Fibroblast of lung (primary cell): ENCODE results near the gene NHSL1. TPM values are rescaled to one million over a fixed set of nuclear protein-coding genes. Genes with fewer than 3 reads are reported as not detected.

Source experiments
- DNase-seq, 2 donors: peaks; one replicate each; pipeline versions ENCODE4 v3.0.0 to v3.0.0-alpha.2; 2010; ENCODE audit warnings: low read depth in 2 of 2
- H2AFZ ChIP-seq: 2 replicates; pipeline ENCODE4 v1.5.1; 2012; ENCODE audit warnings: low read length, control low read depth, inconsistent platforms
- H3K27ac ChIP-seq: 2 replicates; pipeline ENCODE4 v1.5.1; 2011; ENCODE audit warnings: low read length, control low read depth; ENCODE audit not compliant: insufficient read depth
- H3K27me3 ChIP-seq: 2 replicates; pipeline ENCODE4 v1.5.1; 2011; ENCODE audit warnings: mild to moderate bottlenecking, low read length; ENCODE audit not compliant: control insufficient read depth, insufficient read depth
- H3K36me3 ChIP-seq: 2 replicates; pipeline ENCODE4 v1.5.1; 2011; ENCODE audit warnings: low read length; ENCODE audit not compliant: control insufficient read depth, insufficient read depth
- H3K4me1 ChIP-seq: 2 replicates; pipeline ENCODE4 v1.5.1; 2011; ENCODE audit warnings: low read length; ENCODE audit not compliant: control insufficient read depth, insufficient read depth; ENCODE audit errors: extremely low read depth
- H3K4me2 ChIP-seq: 2 replicates; pipeline ENCODE4 v1.5.1; 2011; ENCODE audit warnings: low read length, control low read depth; ENCODE audit not compliant: insufficient read depth; ENCODE audit errors: extremely low read depth
- H3K4me3 ChIP-seq, 4 experiments: fragments of 200-600 bp in 1 of 4; sonication (generic) in 1 of 4; replicated peaks in 1 of 4; 2 replicates each; pipeline ENCODE4 v1.5.1; 2011 to 2016; ENCODE audit warnings: low read length in 4 of 4, low read depth in 3 of 4, mild to moderate bottlenecking in 3 of 4, control low read depth in 2 of 4, inconsistent platforms in 1 of 4, mixed read lengths in 1 of 4; ENCODE audit not compliant: insufficient read depth in 1 of 4; ENCODE audit errors: control extremely low read depth in 1 of 4
- H3K79me2 ChIP-seq: 2 replicates; pipeline ENCODE4 v1.5.1; 2012; ENCODE audit warnings: mild to moderate bottlenecking, low read length, inconsistent platforms; ENCODE audit not compliant: control insufficient read depth, insufficient read depth
- H3K9ac ChIP-seq: 2 replicates; pipeline ENCODE4 v1.5.1; 2011; ENCODE audit warnings: mild to moderate bottlenecking, low read length, control low read depth; ENCODE audit not compliant: insufficient read depth
- H3K9me3 ChIP-seq: 2 replicates; pipeline ENCODE4 v1.5.1; 2012; ENCODE audit warnings: low read depth, low read length; ENCODE audit not compliant: control insufficient read depth, insufficient read depth
- H4K20me1 ChIP-seq: 2 replicates; pipeline ENCODE4 v1.5.1; 2011; ENCODE audit warnings: low read length; ENCODE audit not compliant: control insufficient read depth, insufficient read depth; ENCODE audit errors: extremely low read depth
- CTCF ChIP-seq, 2 donors: IDR thresholded peaks in 1 of 2; conservative IDR thresholded peaks in 1 of 2; 1 replicate in 1 of 2; 2 replicates in 1 of 2; pipeline ENCODE4 v1.5.1; 2011 to 2012; ENCODE audit warnings: low read length in 2 of 2, control low read depth in 1 of 2, inconsistent platforms in 1 of 2, low read depth in 1 of 2, mild to moderate bottlenecking in 1 of 2
- EZH2 ChIP-seq: IDR thresholded peaks from 2 replicates; pipeline ENCODE4 v1.5.1; 2012; ENCODE audit warnings: low read length, control low read depth, mild to moderate bottlenecking; ENCODE audit errors: missing control alignments
- polyA plus RNA-seq, 2 donors: library from polyadenylated mRNA; depleted of rRNA in 1 of 2; stranded (reverse) in 1 of 2; unstranded in 1 of 2; fragments of >200 nt; gene quantifications; 2 replicates each; pipeline ENCODE4 v1.2.1, GENCODE V29; 2011 to 2012; ENCODE audit warnings: missing spikeins in 1 of 2
- total RNA-seq: library from RNA; depleted of rRNA; stranded (reverse); fragments of >200 nt; gene quantifications from 2 replicates; pipeline ENCODE4 v1.2.1, GENCODE V29; 2014

The NHSL1 gene
- total and polyA plus RNA-seq, 2 donors (not counting 1 experiment from before 2014, with no cell fraction given), result 9.5 to 10.6 TPM

DNA sequence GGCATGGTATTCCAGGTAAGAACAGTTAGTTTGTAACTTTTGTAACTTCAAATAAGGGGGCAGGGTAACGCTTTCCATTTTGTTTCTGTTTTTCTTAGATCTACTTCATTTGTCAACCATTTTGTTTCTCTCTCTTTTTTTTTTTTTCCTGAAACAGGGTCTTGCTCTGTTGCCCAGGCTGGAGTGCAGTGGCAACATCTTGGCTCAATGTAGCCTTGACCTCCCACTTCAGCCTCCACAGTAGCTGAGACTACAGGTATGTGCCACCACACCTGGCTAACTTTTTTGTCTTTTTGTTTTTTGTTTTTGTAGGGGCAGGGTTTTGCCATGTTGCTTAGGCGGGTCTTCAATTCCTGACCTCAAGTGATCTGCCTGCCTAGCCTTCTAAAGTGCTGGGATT is 32.1 kb upstream of the NHSL1 start:
- no peaks in the 10 kb centered on the region for H3K36me3 ChIP-seq
- H3K79me2 ChIP-seq, result no peaks in the 10 kb centered on the region
- no peaks in the 10 kb centered on the region for H3K9me3 ChIP-seq
- H3K4me3 ChIP-seq, result no peak overlapping the region
- H3K4me1 ChIP-seq, result peaks cover 2% of the 10 kb centered on the region
- DNase-seq, result no peak
- no peaks in the 10 kb centered on the region for H4K20me1 ChIP-seq
- H2AFZ ChIP-seq, result no peak overlapping the region
- H3K27me3 ChIP-seq, result no peaks in the 10 kb centered on the region
- no peak overlapping the region for H3K4me2 ChIP-seq
- TF ChIP-seq EZH2 (no peak), CTCF (conservative IDR thresholded peaks at IDR 0.05 in 1 of 2, IDR thresholded peaks at IDR 0.05 in 1 of 2; ENCODE audit: low read depth in 1 of 2, low read length in 2 of 2) (no peak)
- H3K9ac ChIP-seq, result no peak overlapping the region
- no peak overlapping the region for H3K27ac ChIP-seq

DNA sequence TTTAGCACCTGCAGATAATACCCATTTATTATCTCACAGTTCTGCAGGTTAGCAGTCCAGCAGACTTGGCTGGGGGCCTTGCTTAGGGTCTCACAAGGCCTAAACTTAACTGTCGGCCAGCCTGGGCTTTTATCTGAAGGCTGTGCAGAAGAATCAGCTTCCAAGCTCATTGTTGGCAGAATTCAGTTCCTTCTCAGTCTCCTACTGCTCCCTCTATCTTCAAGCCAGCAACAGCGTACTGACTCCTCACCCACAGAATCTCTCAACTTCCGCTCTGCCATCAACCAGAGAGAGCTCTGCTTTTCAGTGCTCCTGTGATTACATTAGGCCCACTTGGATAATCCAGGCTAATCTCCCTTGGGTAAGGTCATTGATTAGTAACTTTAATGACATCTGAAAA is 30.2 kb upstream of the NHSL1 start:
- Histone ChIP-seq H4K20me1 (no peaks in the 10 kb centered on the region), H3K27me3 (no peaks in the 10 kb centered on the region), H2AFZ (no peak overlapping the region), H3K4me2 (no peak overlapping the region), H3K9ac (no peak overlapping the region), H3K36me3 (no peaks in the 10 kb centered on the region), H3K4me3 (no peak overlapping the region), H3K9me3 (no peaks in the 10 kb centered on the region), H3K4me1 (peaks cover 2% of the 10 kb centered on the region), H3K79me2 (no peaks in the 10 kb centered on the region), H3K27ac (no peak overlapping the region)
- no peak for TF ChIP-seq EZH2
- no peak for TF ChIP-seq CTCF (conservative IDR thresholded peaks at IDR 0.05 in 1 of 2, IDR thresholded peaks at IDR 0.05 in 1 of 2; ENCODE audit: low read depth in 1 of 2, low read length in 2 of 2)
- DNase-seq, result no peak

DNA sequence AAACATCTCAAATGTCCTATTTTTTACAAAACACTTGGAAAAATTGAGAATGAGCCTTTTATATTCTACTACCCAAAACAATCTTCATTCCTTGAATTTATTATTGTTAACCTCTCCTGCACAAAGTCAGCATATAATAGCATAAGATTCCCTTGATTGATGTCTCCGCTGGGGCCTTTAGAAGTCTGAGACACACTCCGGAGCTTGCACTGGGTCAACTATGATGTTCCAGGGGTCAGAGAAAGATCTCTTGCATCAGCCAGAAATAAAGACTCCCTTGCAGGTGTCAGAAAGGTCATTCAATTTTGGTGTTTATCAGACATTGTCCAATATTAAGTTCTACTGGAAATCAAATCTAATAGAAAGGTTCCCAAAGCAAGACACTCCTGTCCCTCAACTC is 29.7 kb upstream of the NHSL1 start:
- Histone ChIP-seq H3K27ac (no peak overlapping the region), H3K27me3 (no peaks in the 10 kb centered on the region), H3K4me2 (no peak overlapping the region), H3K36me3 (no peaks in the 10 kb centered on the region), H4K20me1 (no peaks in the 10 kb centered on the region), H2AFZ (no peak overlapping the region), H3K9me3 (no peaks in the 10 kb centered on the region), H3K79me2 (no peaks in the 10 kb centered on the region), H3K9ac (no peak overlapping the region), H3K4me3 (no peak overlapping the region), H3K4me1 (peaks cover 2% of the 10 kb centered on the region)
- no peak for TF ChIP-seq EZH2
- TF ChIP-seq CTCF (conservative IDR thresholded peaks at IDR 0.05 in 1 of 2, IDR thresholded peaks at IDR 0.05 in 1 of 2; ENCODE audit: low read depth in 1 of 2, low read length in 2 of 2), result no peak
- no peak for DNase-seq
